ENCODE measurements around the gene NUDT9.

- no peak for TF ChIP-seq MAX (CRISPR knock-in tag; IDR thresholded peaks at IDR 0.05)
- TF ChIP-seq USF2 (CRISPR knock-in tag; IDR thresholded peaks at IDR 0.05): no peak
- no peak for TF ChIP-seq CTCF (IDR thresholded peaks at IDR 0.05)
- no peak for TF ChIP-seq HMGXB4 (CRISPR knock-in tag; IDR thresholded peaks at IDR 0.05)
- no peak for TF ChIP-seq TP53 (CRISPR knock-in tag; IDR thresholded peaks at IDR 0.05)
- no peak for TF ChIP-seq RELA (CRISPR knock-in tag; IDR thresholded peaks at IDR 0.05; ENCODE audit: borderline replicate concordance)
- TF ChIP-seq ZBTB43 (CRISPR knock-in tag; IDR thresholded peaks at IDR 0.05): no peak
- TF ChIP-seq SP1 (CRISPR knock-in tag; conservative IDR thresholded peaks at IDR 0.05): no peak
- TF ChIP-seq ZNF121 (CRISPR knock-in tag; IDR thresholded peaks at IDR 0.05): no peak
- TF ChIP-seq STAT6 (CRISPR knock-in tag; conservative IDR thresholded peaks at IDR 0.05; ENCODE audit: low read depth): no peak
- TF ChIP-seq CREB1 (CRISPR knock-in tag; IDR thresholded peaks at IDR 0.05): no peak
- no peak for TF ChIP-seq IRF1 (CRISPR knock-in tag; IDR thresholded peaks at IDR 0.05)
- no peak for TF ChIP-seq ZNF138 (CRISPR knock-in tag; conservative IDR thresholded peaks at IDR 0.05)
- TF ChIP-seq ATF3 (CRISPR knock-in tag; conservative IDR thresholded peaks at IDR 0.05): no peak
Measured at GRCh38 chr4:87405211-87405820, 17.1 kb upstream of the NUDT9 start.

Measured in WTC11 (cell line).